Endothelial cell of umbilical vein (primary cell): ENCODE results near the gene ATP4A. TPM values are rescaled to one million over a fixed set of nuclear protein-coding genes. Genes with fewer than 3 reads are reported as not detected.

Experiments used
- BruUV-seq: library from RNA; stranded (reverse); fragments of 400-500 nt; replicated peaks from 2 replicates; lab custom pipeline; 2021; lab: Mats Ljungman, UMichigan
- CTCF ChIA-PET: fragments of 300-600, 350-600 bp; sonication (Branson Sonifier 250); formaldehyde crosslinking; loops from one replicate; lab custom pipeline; 2021; ENCODE audit warnings: antibody characterized with exemption, inconsistent platforms; lab: Charles Lee
- POLR2A ChIA-PET: fragments of 300-600, 350-600 bp; sonication (Branson Sonifier 250); formaldehyde crosslinking; loops from one replicate; lab custom pipeline; 2021; ENCODE audit warnings: antibody characterized with exemption, inconsistent platforms; lab: Charles Lee
- DNase-seq: peaks from one replicate; pipeline ENCODE4 v3.0.0-alpha.2; 2011; ENCODE audit warnings: low read depth, low spot score
- FAIRE-seq: peaks from 2 replicates; lab custom pipeline; 2011; peaks lifted over from hg19 to GRCh38; lab: Jason Lieb, UNC
- H2AFZ ChIP-seq: 2 replicates; pipeline ENCODE4 v1.6.0; 2012; ENCODE audit warnings: low read depth, low read length, control low read depth, inconsistent platforms
- H3K27ac ChIP-seq: 2 replicates; pipeline ENCODE4 v1.5.1; 2011; ENCODE audit warnings: low read depth, mild to moderate bottlenecking, control low read depth, low read length, moderate library complexity; ENCODE audit not compliant: insufficient read depth
- H3K27me3 ChIP-seq, 2 experiments: 2 replicates each; pipeline versions ENCODE4 v1.6.0 to v1.6.1; 2011; ENCODE audit warnings: low read length in 2 of 2, mixed read lengths in 1 of 2; ENCODE audit not compliant: control insufficient read depth in 2 of 2, insufficient read depth in 2 of 2
- H3K36me3 ChIP-seq, 2 experiments: 2 replicates in 1 of 2; 3 replicates in 1 of 2; pipeline ENCODE4 v1.5.1; 2011; ENCODE audit warnings: low read length in 2 of 2, mild to moderate bottlenecking in 1 of 2, moderate library complexity in 1 of 2; ENCODE audit not compliant: control insufficient read depth in 2 of 2, insufficient read depth in 2 of 2; ENCODE audit errors: extremely low read depth in 1 of 2
- H3K4me1 ChIP-seq: 3 replicates; pipeline ENCODE4 v1.5.1; 2011; ENCODE audit warnings: mild to moderate bottlenecking, low read length; ENCODE audit not compliant: control insufficient read depth, insufficient read depth; ENCODE audit errors: extremely low read depth
- H3K4me2 ChIP-seq: 2 replicates; pipeline ENCODE4 v1.6.1; 2011; ENCODE audit warnings: low read length, control low read depth, mixed read lengths; ENCODE audit not compliant: insufficient read depth
- H3K4me3 ChIP-seq, 3 experiments: fragments of 200-600 bp in 1 of 3; sonication (generic), shearing (Covaris generic) in 1 of 3; replicated peaks in 1 of 3; 2 replicates each; pipeline ENCODE4 v1.5.1; 2011 to 2016; ENCODE audit warnings: control low read depth in 3 of 3, low read length in 3 of 3, mild to moderate bottlenecking in 2 of 3, inconsistent platforms in 1 of 3, low read depth in 1 of 3, moderate library complexity in 1 of 3; ENCODE audit not compliant: insufficient read depth in 1 of 3
- H3K79me2 ChIP-seq: 2 replicates; pipeline ENCODE4 v1.6.0; 2012; ENCODE audit warnings: low read length, inconsistent platforms; ENCODE audit not compliant: control insufficient read depth, insufficient read depth
- H3K9ac ChIP-seq: replicated peaks from 2 replicates; pipeline ENCODE3; 2011; ENCODE audit warnings: low read length, control low read depth; ENCODE audit not compliant: insufficient read depth; ENCODE audit errors: extremely low read depth
- H3K9me1 ChIP-seq: replicated peaks from 3 replicates; pipeline ENCODE4 v1.6.0; 2011; ENCODE audit warnings: mild to moderate bottlenecking, low read length; ENCODE audit not compliant: control insufficient read depth, insufficient read depth; ENCODE audit errors: extremely low read depth
- H3K9me3 ChIP-seq: replicated peaks from 2 replicates; pipeline ENCODE4 v1.5.1; 2012; ENCODE audit warnings: low read length, inconsistent platforms; ENCODE audit not compliant: control insufficient read depth, insufficient read depth
- H4K20me1 ChIP-seq: replicated peaks from 2 replicates; pipeline ENCODE3; 2011; ENCODE audit warnings: mild to moderate bottlenecking, low read length; ENCODE audit not compliant: control insufficient read depth, insufficient read depth; ENCODE audit errors: extremely low read depth
- EZH2 ChIP-seq: IDR thresholded peaks from 2 replicates; pipeline ENCODE4 v1.6.1; 2012; ENCODE audit warnings: borderline replicate concordance, low read depth, mild to moderate bottlenecking, moderate library complexity, low read length, inconsistent platforms; ENCODE audit not compliant: severe bottlenecking
- FOS ChIP-seq: IDR thresholded peaks from 2 replicates; pipeline ENCODE4 v1.6.1; 2011; ENCODE audit warnings: mild to moderate bottlenecking, low read length, moderate library complexity, borderline replicate concordance; ENCODE audit not compliant: insufficient read depth
- JUN ChIP-seq: IDR thresholded peaks from 2 replicates; pipeline ENCODE4 v1.6.1; 2011; ENCODE audit warnings: borderline replicate concordance, low read depth; ENCODE audit not compliant: insufficient read length, insufficient read depth
- MYC ChIP-seq: IDR thresholded peaks from one replicate; pipeline ENCODE4 v1.6.1; 2011; ENCODE audit warnings: mild to moderate bottlenecking, low read depth, low read length
- POLR2A ChIP-seq: IDR thresholded peaks from 2 replicates; pipeline ENCODE4 v1.6.1; 2012; ENCODE audit warnings: low read depth, mild to moderate bottlenecking, control low read depth, low read length
- POLR2AphosphoS5 ChIP-seq: IDR thresholded peaks from 2 replicates; pipeline ENCODE4 v1.6.1; 2012; ENCODE audit warnings: low read depth, mild to moderate bottlenecking, control low read depth, low read length, moderate library complexity; ENCODE audit not compliant: insufficient read depth
- dilution Hi-C: fragments of 300-500 bp; cut with MboI; formaldehyde crosslinking; loops from one replicate; pipeline ENCODE4 v1.15.0; 2019; ENCODE audit warnings: low sequenced_read_pairs; ENCODE audit not compliant: extremely low pct_ligation_motif_present
- intact Hi-C: fragments of 100-400 bp; cut with micrococcal nuclease; formaldehyde crosslinking; loops from one replicate; pipeline ENCODE4 v1.10.0; 2022
- polyA plus RNA-seq, 4 experiments: library from polyadenylated mRNA; depleted of rRNA in 3 of 4; stranded (reverse) in 3 of 4; unstranded in 1 of 4; fragments of >200 nt; gene quantifications; 2 replicates each; pipeline versions ENCODE4 v1.2.1 to v1.2.3, GENCODE V29; 2011 to 2012; ENCODE audit warnings: missing spikeins in 1 of 4
- total RNA-seq: library from RNA; stranded (reverse); gene quantifications from 2 replicates; pipeline ENCODE4 v1.2.3, GENCODE V29; 2021
- TF ChIP-seq, protein P1 (sequence below): IDR thresholded peaks from 2 replicates; pipeline ENCODE4 v1.6.1; 2011; ENCODE audit not compliant: insufficient read depth, insufficient read length
- TF ChIP-seq, protein P2 (sequence below), 2 donors: IDR thresholded peaks; 1 replicate in 1 of 2; 2 replicates in 1 of 2; pipeline ENCODE4 v1.5.1; 2011; ENCODE audit warnings: low read length in 2 of 2, mild to moderate bottlenecking in 2 of 2, moderate library complexity in 2 of 2, control low read depth in 1 of 2, inconsistent platforms in 1 of 2, low read depth in 1 of 2; ENCODE audit not compliant: insufficient read depth in 1 of 2; ENCODE audit errors: extremely low read depth in 1 of 2

ATP4A gene
- total and polyA plus RNA-seq, 2 donors (not counting 3 experiments of a cell fraction or from before 2014, with no cell fraction given) = not detected

DNA sequence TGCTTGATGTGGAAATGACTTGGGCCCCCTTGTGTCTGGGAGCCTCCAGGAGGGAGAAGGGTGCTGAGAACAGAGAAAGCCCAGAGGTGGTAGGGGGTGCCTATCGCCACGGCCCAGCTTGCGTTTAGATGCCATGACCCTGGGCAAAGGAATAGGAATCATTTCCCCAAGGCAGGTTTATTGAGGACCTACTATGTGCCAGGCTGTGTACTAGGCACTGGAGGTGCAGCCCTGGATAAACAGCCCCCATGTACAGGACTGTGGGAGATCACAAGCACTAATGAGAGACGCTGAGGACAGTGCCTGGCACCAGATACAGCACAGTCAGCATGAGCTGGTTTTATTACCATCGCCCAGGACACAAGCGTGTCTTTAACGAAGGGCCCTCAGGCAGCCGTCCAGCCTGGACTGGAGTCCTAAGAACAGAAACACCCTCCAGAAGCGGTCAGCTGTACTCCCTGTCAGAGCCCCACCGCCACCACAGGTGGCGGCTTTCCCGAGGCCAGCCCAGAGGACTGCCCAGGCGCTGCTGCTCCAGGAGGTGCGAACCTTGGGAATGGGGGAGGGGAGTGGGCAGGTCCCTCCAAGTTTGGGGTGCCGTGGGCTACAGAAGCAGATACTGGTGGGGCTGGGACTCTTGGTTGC, 13.5 kb downstream of the ATP4A start:
- Histone ChIP-seq H3K36me3 (no peaks in the 10 kb centered on the region), H3K9ac (no peak overlapping the region), H3K9me1 (no peaks in the 10 kb centered on the region), H3K4me1 (peaks cover 11% of the 10 kb centered on the region), H3K4me2 (no peak overlapping the region), H4K20me1 (no peaks in the 10 kb centered on the region), H3K9me3 (no peaks in the 10 kb centered on the region), H2AFZ (no peak overlapping the region), H3K79me2 (peaks cover 10% of the 10 kb centered on the region), H3K27me3 (no peaks in the 10 kb centered on the region), H3K27ac (no peak overlapping the region), H3K4me3 (no peak overlapping the region)
- POLR2A ChIA-PET = no interaction called here
- intact Hi-C loops (loop anchor here (1.0 to 5.0 kb wide), 3 partner anchors 77 to 167 kb away; partner anchors contain the start of gene RBM42), dilution Hi-C loops (no loop called here)
- BruUV-seq = no TSS peak
- TF ChIP-seq FOS (no peak), POLR2A (no peak), EZH2 (no peak), MYC (no peak), POLR2AphosphoS5 (no peak), JUN (no peak)
- TF ChIP-seq, protein P1, sequence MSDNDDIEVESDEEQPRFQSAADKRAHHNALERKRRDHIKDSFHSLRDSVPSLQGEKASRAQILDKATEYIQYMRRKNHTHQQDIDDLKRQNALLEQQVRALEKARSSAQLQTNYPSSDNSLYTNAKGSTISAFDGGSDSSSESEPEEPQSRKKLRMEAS = no peak
- TF ChIP-seq, protein P2, sequence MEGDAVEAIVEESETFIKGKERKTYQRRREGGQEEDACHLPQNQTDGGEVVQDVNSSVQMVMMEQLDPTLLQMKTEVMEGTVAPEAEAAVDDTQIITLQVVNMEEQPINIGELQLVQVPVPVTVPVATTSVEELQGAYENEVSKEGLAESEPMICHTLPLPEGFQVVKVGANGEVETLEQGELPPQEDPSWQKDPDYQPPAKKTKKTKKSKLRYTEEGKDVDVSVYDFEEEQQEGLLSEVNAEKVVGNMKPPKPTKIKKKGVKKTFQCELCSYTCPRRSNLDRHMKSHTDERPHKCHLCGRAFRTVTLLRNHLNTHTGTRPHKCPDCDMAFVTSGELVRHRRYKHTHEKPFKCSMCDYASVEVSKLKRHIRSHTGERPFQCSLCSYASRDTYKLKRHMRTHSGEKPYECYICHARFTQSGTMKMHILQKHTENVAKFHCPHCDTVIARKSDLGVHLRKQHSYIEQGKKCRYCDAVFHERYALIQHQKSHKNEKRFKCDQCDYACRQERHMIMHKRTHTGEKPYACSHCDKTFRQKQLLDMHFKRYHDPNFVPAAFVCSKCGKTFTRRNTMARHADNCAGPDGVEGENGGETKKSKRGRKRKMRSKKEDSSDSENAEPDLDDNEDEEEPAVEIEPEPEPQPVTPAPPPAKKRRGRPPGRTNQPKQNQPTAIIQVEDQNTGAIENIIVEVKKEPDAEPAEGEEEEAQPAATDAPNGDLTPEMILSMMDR (IDR thresholded peaks at IDR 0.05; ENCODE audit: extremely low read depth in 1 of 2, insufficient read depth in 1 of 2, low read depth in 1 of 2, low read length in 2 of 2) = no peak
- CTCF ChIA-PET = interaction anchor here (2.0 to 2.8 kb wide), 3 partner anchors 8 to 98 kb away, joined by 6 to 18 read pairs (median 12); partner anchors contain the start of gene COX6B1
- no peak for FAIRE-seq
- no peak for DNase-seq
